Hepatocyte (in vitro differentiated cells): ENCODE data around the gene POC1B. TPM values are rescaled to one million over a fixed set of nuclear protein-coding genes. Genes with fewer than 3 reads are reported as not detected.

ENCODE experiments used
- DNase-seq: peaks from one replicate; pipeline ENCODE4 v3.0.0-alpha.2; 2016; ENCODE audit warnings: low spot score
- H2AFZ ChIP-seq: fragments of 200-600 bp; sonication (generic); 2 replicates; pipeline ENCODE4 v1.6.0; 2016; ENCODE audit warnings: antibody characterized with exemption, mild to moderate bottlenecking
- H3K27ac ChIP-seq: fragments of 200-600 bp; sonication (generic); 2 replicates; pipeline ENCODE4 v1.5.1; 2016; ENCODE audit warnings: mild to moderate bottlenecking
- H3K27me3 ChIP-seq: fragments of 200-600 bp; sonication (generic); 2 replicates; pipeline ENCODE4 v1.6.1; 2016
- H3K36me3 ChIP-seq: fragments of 200-600 bp; sonication (generic); replicated peaks from 2 replicates; pipeline ENCODE4 v1.5.1; 2016; ENCODE audit warnings: low read depth; ENCODE audit not compliant: insufficient read depth
- H3K4me1 ChIP-seq: fragments of 200-600 bp; sonication (generic); 2 replicates; pipeline ENCODE4 v1.5.1; 2016; ENCODE audit warnings: mild to moderate bottlenecking, moderate library complexity; ENCODE audit not compliant: insufficient read depth
- H3K4me2 ChIP-seq: fragments of 200-600 bp; sonication (generic); 2 replicates; pipeline ENCODE4 v1.6.0; 2016
- H3K4me3 ChIP-seq: fragments of 200-600 bp; sonication (generic); 2 replicates; pipeline ENCODE4 v1.5.1; 2016; ENCODE audit warnings: mild to moderate bottlenecking
- H3K79me2 ChIP-seq: fragments of 200-600 bp; sonication (generic); 2 replicates; pipeline ENCODE4 v1.6.0; 2017; ENCODE audit warnings: mild to moderate bottlenecking
- H3K9me2 ChIP-seq: fragments of 200-600 bp; sonication (generic); replicated peaks from 2 replicates; pipeline ENCODE4 v1.6.0; 2017; ENCODE audit warnings: mild to moderate bottlenecking; ENCODE audit not compliant: insufficient read depth
- H3K9me3 ChIP-seq: fragments of 200-600 bp; sonication (generic); 2 replicates; pipeline ENCODE4 v1.5.1; 2016; ENCODE audit warnings: low read depth, mild to moderate bottlenecking
- H4K20me1 ChIP-seq: fragments of 200-600 bp; sonication (generic); 2 replicates; pipeline ENCODE4 v1.6.0; 2016; ENCODE audit warnings: mild to moderate bottlenecking; ENCODE audit not compliant: insufficient read depth, poor library complexity, severe bottlenecking
- EZH2 ChIP-seq: fragments of 200-600 bp; sonication (generic); IDR thresholded peaks from 2 replicates; pipeline ENCODE4 v1.6.1; 2016; ENCODE audit warnings: antibody characterized with exemption, mild to moderate bottlenecking, borderline replicate concordance
- EZH2phosphoT487 ChIP-seq: fragments of 200-600 bp; sonication (generic); IDR thresholded peaks from one replicate; pipeline ENCODE4 v1.6.1; 2018; ENCODE audit warnings: antibody characterized with exemption, mild to moderate bottlenecking, low read depth, moderate library complexity; ENCODE audit not compliant: unreplicated experiment, severe bottlenecking
- WGBS: methylation state at CpG from one replicate; pipeline ENCODE4 v1.1.6; 2016; ENCODE audit warnings: low lambda C conversion rate; ENCODE audit errors: missing lambda C conversion rate; 5-methylcytosine and 5-hydroxymethylcytosine counted together
- polyA plus RNA-seq: library from polyadenylated mRNA; unstranded; fragments of >200 nt; fragmentation: Nextera tagmentation; extraction: Ambion mirVana; gene quantifications from 2 replicates; pipeline ENCODE4 v1.2.1, GENCODE V29; 2016
- total RNA-seq: library from RNA; depleted of rRNA; stranded (reverse); fragments of >200 nt; gene quantifications from 2 replicates; pipeline ENCODE4 v1.2.3, GENCODE V29; 2014
- TF ChIP-seq, protein P1 (sequence below): fragments of 200-600 bp; sonication (generic); IDR thresholded peaks from 2 replicates; pipeline ENCODE4 v1.5.1; 2016; ENCODE audit warnings: antibody characterized with exemption, mild to moderate bottlenecking; ENCODE audit not compliant: poor library complexity

The POC1B gene
- total and polyA plus RNA-seq, 2 experiments from 2014 or later: 11.6 to 18.9 TPM

DNA sequence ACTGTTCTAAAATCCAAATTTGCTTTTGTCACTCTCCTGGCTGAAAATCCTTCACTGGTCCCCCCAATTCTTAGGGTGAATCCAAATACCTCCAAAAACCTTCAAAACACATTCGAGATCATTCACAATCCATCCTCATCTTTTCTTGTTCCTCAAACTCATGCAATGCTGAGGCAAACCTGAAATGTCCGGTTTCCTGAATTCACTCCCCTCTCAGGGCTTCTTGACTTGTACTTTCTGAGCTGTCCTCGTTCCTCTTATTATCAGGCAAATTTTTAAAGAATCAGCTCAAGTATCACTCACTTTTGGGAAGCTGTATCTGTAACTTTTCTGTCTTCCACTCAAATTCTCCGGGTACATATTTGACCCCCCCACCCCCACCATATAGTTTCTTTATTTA lies 88.6 kb downstream of the POC1B start:
- Histone ChIP-seq H3K9me3 (no peaks in the 10 kb centered on the region), H3K27ac (no peak overlapping the region), H3K4me3 (no peak overlapping the region), H3K36me3 (no peaks in the 10 kb centered on the region), H3K79me2 (no peaks in the 10 kb centered on the region), H3K4me1 (no peaks in the 10 kb centered on the region), H3K27me3 (no peaks in the 10 kb centered on the region), H3K4me2 (no peak overlapping the region), H3K9me2 (no peaks in the 10 kb centered on the region), H4K20me1 (no peaks in the 10 kb centered on the region), H2AFZ (no peak overlapping the region)
- TF ChIP-seq, protein P1, sequence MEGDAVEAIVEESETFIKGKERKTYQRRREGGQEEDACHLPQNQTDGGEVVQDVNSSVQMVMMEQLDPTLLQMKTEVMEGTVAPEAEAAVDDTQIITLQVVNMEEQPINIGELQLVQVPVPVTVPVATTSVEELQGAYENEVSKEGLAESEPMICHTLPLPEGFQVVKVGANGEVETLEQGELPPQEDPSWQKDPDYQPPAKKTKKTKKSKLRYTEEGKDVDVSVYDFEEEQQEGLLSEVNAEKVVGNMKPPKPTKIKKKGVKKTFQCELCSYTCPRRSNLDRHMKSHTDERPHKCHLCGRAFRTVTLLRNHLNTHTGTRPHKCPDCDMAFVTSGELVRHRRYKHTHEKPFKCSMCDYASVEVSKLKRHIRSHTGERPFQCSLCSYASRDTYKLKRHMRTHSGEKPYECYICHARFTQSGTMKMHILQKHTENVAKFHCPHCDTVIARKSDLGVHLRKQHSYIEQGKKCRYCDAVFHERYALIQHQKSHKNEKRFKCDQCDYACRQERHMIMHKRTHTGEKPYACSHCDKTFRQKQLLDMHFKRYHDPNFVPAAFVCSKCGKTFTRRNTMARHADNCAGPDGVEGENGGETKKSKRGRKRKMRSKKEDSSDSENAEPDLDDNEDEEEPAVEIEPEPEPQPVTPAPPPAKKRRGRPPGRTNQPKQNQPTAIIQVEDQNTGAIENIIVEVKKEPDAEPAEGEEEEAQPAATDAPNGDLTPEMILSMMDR: no peak
- TF ChIP-seq EZH2phosphoT487 (no peak), EZH2 (no peak)
- 86% methylated on average over 4 of the region's 4 CpGs for WGBS
- DNase-seq: no peak

DNA sequence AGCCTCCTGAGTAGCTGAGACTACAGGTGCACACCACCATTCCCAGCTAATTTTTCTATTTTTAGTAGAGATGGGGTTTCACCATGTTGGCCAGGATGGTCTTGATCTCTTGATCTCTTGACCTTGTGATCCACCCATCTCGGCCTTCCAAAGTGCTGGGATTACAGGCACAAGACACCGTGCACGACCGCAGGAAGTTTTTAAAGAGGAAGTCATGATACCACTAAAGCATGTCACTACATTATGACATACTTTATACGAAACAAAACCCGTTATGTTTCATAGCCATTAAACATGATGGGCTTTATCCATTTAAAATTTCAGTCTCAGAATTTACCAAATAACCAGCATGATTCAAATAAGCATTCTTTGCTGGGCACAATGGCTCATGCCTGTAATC lies 89.8 kb downstream of the POC1B start:
- TF ChIP-seq EZH2: no peak
- TF ChIP-seq EZH2phosphoT487: no peak
- TF ChIP-seq, protein P1: no peak
- no peaks in the 10 kb centered on the region for H3K4me1 ChIP-seq
- 93% methylated on average over 6 of the region's 6 CpGs for WGBS
- no peaks in the 10 kb centered on the region for H4K20me1 ChIP-seq
- H3K9me3 ChIP-seq: no peaks in the 10 kb centered on the region
- H3K4me2 ChIP-seq: no peak overlapping the region
- no peaks in the 10 kb centered on the region for H3K36me3 ChIP-seq
- H3K27ac ChIP-seq: no peak overlapping the region
- no peak overlapping the region for H3K4me3 ChIP-seq
- H2AFZ ChIP-seq: no peak overlapping the region
- no peaks in the 10 kb centered on the region for H3K9me2 ChIP-seq
- DNase-seq: no peak
- H3K27me3 ChIP-seq: no peaks in the 10 kb centered on the region
- no peaks in the 10 kb centered on the region for H3K79me2 ChIP-seq

DNA sequence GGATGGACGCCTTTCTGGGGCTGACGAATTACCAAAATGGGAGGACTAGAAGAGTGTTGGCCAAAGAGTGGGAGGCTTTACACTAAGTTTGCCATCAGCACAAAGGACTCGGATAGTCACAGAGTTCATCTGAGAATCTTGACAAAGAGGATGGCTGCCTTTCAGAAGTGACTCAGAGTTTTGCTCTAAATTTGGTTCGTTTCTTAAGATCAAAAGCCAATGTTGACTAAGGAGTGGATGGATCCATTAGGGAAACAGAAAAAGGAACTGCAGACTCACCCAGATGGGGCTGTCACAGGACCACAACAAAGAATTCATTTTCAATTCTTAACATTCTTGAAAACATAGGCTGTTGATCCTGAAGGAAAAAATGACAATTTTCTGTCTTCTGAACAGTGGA lies 92.2 kb downstream of the POC1B start:
- no peaks in the 10 kb centered on the region for H3K9me2 ChIP-seq
- H3K9me3 ChIP-seq: no peaks in the 10 kb centered on the region
- 86% methylated on average over 4 of the region's 4 CpGs for WGBS
- no peak overlapping the region for H3K4me2 ChIP-seq
- H3K36me3 ChIP-seq: no peaks in the 10 kb centered on the region
- no peak overlapping the region for H3K4me3 ChIP-seq
- no peak overlapping the region for H2AFZ ChIP-seq
- H3K27me3 ChIP-seq: no peaks in the 10 kb centered on the region
- H4K20me1 ChIP-seq: no peaks in the 10 kb centered on the region
- H3K79me2 ChIP-seq: no peaks in the 10 kb centered on the region
- H3K27ac ChIP-seq: no peak overlapping the region
- DNase-seq: no peak
- H3K4me1 ChIP-seq: no peaks in the 10 kb centered on the region
- no peak for TF ChIP-seq EZH2phosphoT487
- no peak for TF ChIP-seq EZH2
- TF ChIP-seq, protein P1: no peak

GRCh38 chr12:89432396-89432795 lies 93.5 kb downstream of the POC1B start:
- no peaks in the 10 kb centered on the region for H3K9me3 ChIP-seq
- no peak overlapping the region for H3K27ac ChIP-seq
- no peaks in the 10 kb centered on the region for H3K27me3 ChIP-seq
- H3K9me2 ChIP-seq: no peaks in the 10 kb centered on the region
- no peak for DNase-seq
- WGBS: 97% methylated on average over 1 of the region's 1 CpG
- TF ChIP-seq, protein P1: no peak
- TF ChIP-seq EZH2phosphoT487 (no peak), EZH2 (no peak)
- H3K4me2 ChIP-seq: no peak overlapping the region
- H4K20me1 ChIP-seq: no peaks in the 10 kb centered on the region
- no peaks in the 10 kb centered on the region for H3K4me1 ChIP-seq
- no peak overlapping the region for H3K4me3 ChIP-seq
- no peaks in the 10 kb centered on the region for H3K79me2 ChIP-seq
- H3K36me3 ChIP-seq: no peaks in the 10 kb centered on the region
- no peak overlapping the region for H2AFZ ChIP-seq
